Lower leg skin (tissue), 3 donors: Measurements from ENCODE around the gene STAG1.

Experiments used
- POLR2A ChIP-seq, 2 donors: fragments of 450-650 bp; IDR thresholded peaks; one replicate each; pipeline ENCODE4 v1.6.1; 2016 to 2017; ENCODE audit warnings: antibody characterized with exemption in 2 of 2, mild to moderate bottlenecking in 1 of 2, moderate library complexity in 1 of 2
- TF ChIP-seq, protein P1 (sequence below), 3 donors: fragments of 450-650 bp; IDR thresholded peaks; one replicate each; pipeline ENCODE4 v1.5.1; 2016; ENCODE audit warnings: antibody characterized with exemption in 3 of 3, mild to moderate bottlenecking in 3 of 3, moderate library complexity in 2 of 3

DNA sequence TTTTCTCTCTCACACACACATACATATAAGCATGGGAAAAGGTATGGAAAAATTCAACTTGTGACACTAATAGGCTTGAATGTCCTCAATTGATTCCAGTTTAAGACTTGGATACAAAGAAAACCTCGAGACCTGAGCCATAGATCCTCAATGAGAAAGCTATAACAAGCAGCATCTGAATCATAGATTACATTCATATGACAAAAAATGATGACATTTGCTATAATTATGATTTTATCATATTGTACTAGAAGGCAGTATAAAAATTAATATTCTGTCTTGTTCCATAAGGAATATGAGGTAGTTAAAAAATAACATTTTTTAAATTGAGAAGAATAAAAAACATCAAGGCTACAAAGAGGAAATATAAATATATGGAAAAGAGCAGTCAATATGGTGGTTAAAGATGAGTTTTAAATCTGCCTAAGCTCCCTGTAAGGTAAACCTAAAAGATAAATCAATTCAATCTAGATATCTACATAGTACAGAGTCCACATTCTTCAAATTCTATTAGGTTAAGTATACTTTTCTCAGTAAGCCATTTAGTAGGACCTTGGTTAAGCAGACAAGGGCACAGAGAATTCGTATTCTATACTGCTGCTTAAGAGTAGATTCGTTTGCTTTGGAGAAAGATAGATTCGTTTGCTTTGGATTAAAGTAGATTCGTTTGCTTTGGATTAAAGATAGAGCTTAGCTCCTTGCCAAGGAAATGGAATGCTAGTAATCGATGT lies 175.7 kb downstream of the STAG1 start:
- TF ChIP-seq, protein P1, sequence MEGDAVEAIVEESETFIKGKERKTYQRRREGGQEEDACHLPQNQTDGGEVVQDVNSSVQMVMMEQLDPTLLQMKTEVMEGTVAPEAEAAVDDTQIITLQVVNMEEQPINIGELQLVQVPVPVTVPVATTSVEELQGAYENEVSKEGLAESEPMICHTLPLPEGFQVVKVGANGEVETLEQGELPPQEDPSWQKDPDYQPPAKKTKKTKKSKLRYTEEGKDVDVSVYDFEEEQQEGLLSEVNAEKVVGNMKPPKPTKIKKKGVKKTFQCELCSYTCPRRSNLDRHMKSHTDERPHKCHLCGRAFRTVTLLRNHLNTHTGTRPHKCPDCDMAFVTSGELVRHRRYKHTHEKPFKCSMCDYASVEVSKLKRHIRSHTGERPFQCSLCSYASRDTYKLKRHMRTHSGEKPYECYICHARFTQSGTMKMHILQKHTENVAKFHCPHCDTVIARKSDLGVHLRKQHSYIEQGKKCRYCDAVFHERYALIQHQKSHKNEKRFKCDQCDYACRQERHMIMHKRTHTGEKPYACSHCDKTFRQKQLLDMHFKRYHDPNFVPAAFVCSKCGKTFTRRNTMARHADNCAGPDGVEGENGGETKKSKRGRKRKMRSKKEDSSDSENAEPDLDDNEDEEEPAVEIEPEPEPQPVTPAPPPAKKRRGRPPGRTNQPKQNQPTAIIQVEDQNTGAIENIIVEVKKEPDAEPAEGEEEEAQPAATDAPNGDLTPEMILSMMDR (IDR thresholded peaks at IDR 0.05), result no peak
- no peak for TF ChIP-seq POLR2A (IDR thresholded peaks at IDR 0.05)
